Gastroesophageal sphincter (tissue), 4 donors: ENCODE results near the gene DUSP23. TPM values are rescaled to one million over a fixed set of nuclear protein-coding genes. Genes with fewer than 3 reads are reported as not detected.

Experiments used
- ATAC-seq: fragments of 150-250 bp; one replicate; pipeline ENCODE4 v1.9.1; 2016; ENCODE audit warnings: mild to moderate bottlenecking, moderate library complexity
- H3K27ac ChIP-seq, 4 donors: fragments of 200-600 bp; sonication (generic) in 3 of 4; 1 replicate in 3 of 4; 2 replicates in 1 of 4; pipeline ENCODE4 v1.5.1; 2016 to 2019
- H3K27me3 ChIP-seq: fragments of 200-600 bp; sonication (generic); one replicate; pipeline ENCODE4 v1.5.1; 2019
- H3K36me3 ChIP-seq, 2 donors: fragments of 200-600 bp; sonication (generic); one replicate each; pipeline ENCODE4 v1.5.1; 2019; ENCODE audit warnings: control low read depth in 1 of 2
- H3K4me1 ChIP-seq, 3 donors: fragments of 200-600 bp; sonication (generic); 1 replicate in 2 of 3; 2 replicates in 1 of 3; pipeline ENCODE4 v1.5.1; 2016 to 2019; ENCODE audit warnings: control low read depth in 2 of 3
- H3K4me3 ChIP-seq, 2 donors: fragments of 200-600 bp; sonication (generic); one replicate each; pipeline ENCODE4 v1.5.1; 2019; ENCODE audit warnings: mild to moderate bottlenecking in 1 of 2, moderate library complexity in 1 of 2
- H3K9me3 ChIP-seq, 3 donors: fragments of 200-600 bp; sonication (generic); one replicate each; pipeline ENCODE4 v1.5.1; 2017 to 2019; ENCODE audit warnings: control low read depth in 2 of 3
- EP300 ChIP-seq: sonication (generic); formaldehyde crosslinking; IDR thresholded peaks from one replicate; pipeline ENCODE4 v1.6.1; 2017; ENCODE audit warnings: antibody characterized with exemption, mild to moderate bottlenecking
- POLR2A ChIP-seq, 2 donors: fragments of 450-650 bp; IDR thresholded peaks; one replicate each; pipeline ENCODE4 v1.6.1; 2017; ENCODE audit warnings: antibody characterized with exemption in 2 of 2, mild to moderate bottlenecking in 2 of 2, moderate library complexity in 1 of 2
- POLR2AphosphoS5 ChIP-seq: sonication (generic); formaldehyde crosslinking; IDR thresholded peaks from one replicate; pipeline ENCODE4 v1.6.1; 2017; ENCODE audit warnings: antibody characterized with exemption
- WGBS, 2 donors: methylation state at CpG; one replicate each; pipeline ENCODE4 v1.1.5; 2018; ENCODE audit warnings: low coverage in 1 of 2; 5-methylcytosine and 5-hydroxymethylcytosine counted together
- total RNA-seq, 4 donors: library from RNA; depleted of rRNA; stranded (reverse); fragments of >200 nt; gene quantifications; one replicate each; pipeline ENCODE4 v1.1.0, GENCODE V29; 2016
- TF ChIP-seq, protein P1 (sequence below), 4 experiments: fragments of 200-600 bp in 2 of 4; fragments of 450-650 bp in 2 of 4; sonication (generic) in 1 of 4; IDR thresholded peaks; one replicate each; pipeline ENCODE4 v1.5.1; 2017 to 2019; ENCODE audit warnings: antibody characterized with exemption in 4 of 4, mild to moderate bottlenecking in 2 of 4, moderate library complexity in 2 of 4

DUSP23 gene
- total RNA-seq, 4 donors from 2014 or later = 45.9 to 64.3 (median 56.4) TPM

DNA sequence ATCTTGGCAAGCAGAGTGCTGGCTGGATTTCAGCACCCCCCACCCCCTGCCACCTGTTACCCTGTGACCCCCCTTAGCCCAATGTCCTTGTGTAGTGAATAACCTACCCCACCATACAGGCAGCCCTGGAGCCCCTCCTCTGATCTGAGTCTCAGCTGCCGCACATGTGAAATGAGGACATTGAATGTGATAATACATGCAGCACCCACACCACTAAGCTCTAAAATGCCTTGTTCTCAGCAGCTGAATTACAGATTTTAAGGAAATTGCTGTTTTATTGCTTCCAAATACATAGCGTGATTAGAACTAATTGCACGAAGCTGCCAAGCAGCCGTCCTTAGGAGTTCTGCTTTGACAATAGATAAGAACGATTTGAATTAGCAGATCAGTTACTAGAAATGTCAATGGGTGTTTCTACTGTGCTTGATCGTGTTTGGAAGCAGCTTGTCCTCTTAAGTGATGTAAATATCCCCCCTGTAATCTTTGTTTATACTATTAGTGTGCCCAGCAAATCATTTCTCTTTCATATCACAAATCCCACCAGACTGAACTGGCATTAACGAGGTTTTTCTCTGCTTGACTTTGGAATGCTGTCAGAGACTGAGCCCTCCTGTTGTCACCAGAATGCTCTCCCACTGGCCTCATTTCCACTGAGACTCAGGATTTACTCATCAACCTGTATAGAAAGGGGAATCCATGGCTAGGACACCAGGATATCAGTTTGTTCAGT, 50.8 kb downstream of the DUSP23 start:
- no peak for ATAC-seq
- Histone ChIP-seq H3K9me3 (no peaks in the 10 kb centered on the region), H3K4me1 (no peaks in the 10 kb centered on the region), H3K4me3 (no peak overlapping the region), H3K36me3 (peaks cover 0 to 20% of the 10 kb centered on the region in 2 donors), H3K27me3 (no peaks in the 10 kb centered on the region), H3K27ac (no peak overlapping the region)
- WGBS, 2 donors = 37 to 41% methylated on average over 6 of the region's 7 CpGs
- TF ChIP-seq, protein P1, sequence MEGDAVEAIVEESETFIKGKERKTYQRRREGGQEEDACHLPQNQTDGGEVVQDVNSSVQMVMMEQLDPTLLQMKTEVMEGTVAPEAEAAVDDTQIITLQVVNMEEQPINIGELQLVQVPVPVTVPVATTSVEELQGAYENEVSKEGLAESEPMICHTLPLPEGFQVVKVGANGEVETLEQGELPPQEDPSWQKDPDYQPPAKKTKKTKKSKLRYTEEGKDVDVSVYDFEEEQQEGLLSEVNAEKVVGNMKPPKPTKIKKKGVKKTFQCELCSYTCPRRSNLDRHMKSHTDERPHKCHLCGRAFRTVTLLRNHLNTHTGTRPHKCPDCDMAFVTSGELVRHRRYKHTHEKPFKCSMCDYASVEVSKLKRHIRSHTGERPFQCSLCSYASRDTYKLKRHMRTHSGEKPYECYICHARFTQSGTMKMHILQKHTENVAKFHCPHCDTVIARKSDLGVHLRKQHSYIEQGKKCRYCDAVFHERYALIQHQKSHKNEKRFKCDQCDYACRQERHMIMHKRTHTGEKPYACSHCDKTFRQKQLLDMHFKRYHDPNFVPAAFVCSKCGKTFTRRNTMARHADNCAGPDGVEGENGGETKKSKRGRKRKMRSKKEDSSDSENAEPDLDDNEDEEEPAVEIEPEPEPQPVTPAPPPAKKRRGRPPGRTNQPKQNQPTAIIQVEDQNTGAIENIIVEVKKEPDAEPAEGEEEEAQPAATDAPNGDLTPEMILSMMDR (IDR thresholded peaks at IDR 0.05) = no peak
- no peak for TF ChIP-seq EP300
- TF ChIP-seq POLR2A (IDR thresholded peaks at IDR 0.05) = no peak
- no peak for TF ChIP-seq POLR2AphosphoS5

Other genes starting within 250 kb of the DUSP23 start
- gene OR10J5, start 245.0 kb upstream of the DUSP23 start, total RNA-seq = not detected
- gene APCS, start 193.1 kb upstream of the DUSP23 start, total RNA-seq = not detected
- under 1 TPM in 1 of 4 donors, not detected in 3; 0.27 TPM for gene CRP, start 66.4 kb upstream of the DUSP23 start, total RNA-seq
- gene FCRL6, start 21.4 kb downstream of the DUSP23 start, total RNA-seq = 1 to 10 TPM in 1 of 4 donors, under 1 TPM in 2, not detected in 1; 0.62 to 1.9 (median 0.94) TPM
- gene SLAMF8, start 45.9 kb downstream of the DUSP23 start, total RNA-seq = 1 to 10 TPM in 3 of 4 donors, not detected in 1; 1.4 to 4.3 (median 4.2) TPM
- not detected for gene VSIG8, start 81.7 kb downstream of the DUSP23 start, total RNA-seq
- under 1 TPM in 2 of 4 donors, not detected in 2; 0.27 to 0.81 TPM for gene CFAP45, start 119.2 kb downstream of the DUSP23 start, total RNA-seq
- gene TAGLN2, start 144.5 kb downstream of the DUSP23 start, total RNA-seq = 100 to 1,000 TPM in 3 of 4 donors, 10 to 100 TPM in 1; 75.3 to 239 (median 217) TPM
- under 1 TPM in 2 of 4 donors, not detected in 2; 0.35 to 0.62 TPM for gene IGSF9, start 164.7 kb downstream of the DUSP23 start, total RNA-seq
- not detected for gene SLAMF9, start 173.3 kb downstream of the DUSP23 start, total RNA-seq